Activated CD4-positive, alpha-beta T cell treated with anti-CD3 and anti-CD28 coated beads, Interleukin-2, amount 10 ng/mL, durations not matched to agents 24 days and 14 days (primary cell): ENCODE results near the gene TRAPPC2L. TPM values are rescaled to one million over a fixed set of nuclear protein-coding genes. Genes with fewer than 3 reads are reported as not detected.

Experiments
- DNase-seq: peaks from one replicate; pipeline ENCODE4 v3.0.0; 2022
- H3K27ac Mint-ChIP-seq: one replicate; pipeline ENCODE4 v1.8.0; 2022; ENCODE audit warnings: mild to moderate bottlenecking, mixed read lengths
- H3K27me3 Mint-ChIP-seq: one replicate; pipeline ENCODE4 v1.8.0; 2022; ENCODE audit warnings: mixed read lengths
- H3K36me3 Mint-ChIP-seq: one replicate; pipeline ENCODE4 v1.8.0; 2022; ENCODE audit warnings: low read depth, mild to moderate bottlenecking, mixed read lengths
- H3K4me1 Mint-ChIP-seq: one replicate; pipeline ENCODE4 v1.8.0; 2021; ENCODE audit warnings: mixed read lengths
- H3K4me3 Mint-ChIP-seq: one replicate; pipeline ENCODE4 v1.8.0; 2022; ENCODE audit warnings: mild to moderate bottlenecking, moderate library complexity, mixed read lengths
- H3K9me3 Mint-ChIP-seq: one replicate; pipeline ENCODE4 v1.8.0; 2021; ENCODE audit warnings: mixed read lengths
- intact Hi-C: fragments of 100-400 bp; cut with micrococcal nuclease; formaldehyde crosslinking; loops from one replicate; pipeline ENCODE4 v1.15.1; 2023
- total RNA-seq: library from RNA; stranded (reverse); gene quantifications from 2 replicates; pipeline ENCODE4 v1.2.3, GENCODE V29; 2022

TRAPPC2L gene
- total RNA-seq, 1 donor from 2014 or later: 62.1 TPM

GRCh38 chr16:88825146-88825545 is 31.8 kb upstream of the TRAPPC2L start:
- H3K4me3 Mint-ChIP-seq: no peak overlapping the region
- H3K36me3 Mint-ChIP-seq: peaks cover 2% of the 10 kb centered on the region
- intact Hi-C loops: no loop called here
- H3K4me1 Mint-ChIP-seq: no peaks in the 10 kb centered on the region
- no peaks in the 10 kb centered on the region for H3K9me3 Mint-ChIP-seq
- no peaks in the 10 kb centered on the region for H3K27me3 Mint-ChIP-seq
- no peak for DNase-seq
- H3K27ac Mint-ChIP-seq: no peak overlapping the region

DNA sequence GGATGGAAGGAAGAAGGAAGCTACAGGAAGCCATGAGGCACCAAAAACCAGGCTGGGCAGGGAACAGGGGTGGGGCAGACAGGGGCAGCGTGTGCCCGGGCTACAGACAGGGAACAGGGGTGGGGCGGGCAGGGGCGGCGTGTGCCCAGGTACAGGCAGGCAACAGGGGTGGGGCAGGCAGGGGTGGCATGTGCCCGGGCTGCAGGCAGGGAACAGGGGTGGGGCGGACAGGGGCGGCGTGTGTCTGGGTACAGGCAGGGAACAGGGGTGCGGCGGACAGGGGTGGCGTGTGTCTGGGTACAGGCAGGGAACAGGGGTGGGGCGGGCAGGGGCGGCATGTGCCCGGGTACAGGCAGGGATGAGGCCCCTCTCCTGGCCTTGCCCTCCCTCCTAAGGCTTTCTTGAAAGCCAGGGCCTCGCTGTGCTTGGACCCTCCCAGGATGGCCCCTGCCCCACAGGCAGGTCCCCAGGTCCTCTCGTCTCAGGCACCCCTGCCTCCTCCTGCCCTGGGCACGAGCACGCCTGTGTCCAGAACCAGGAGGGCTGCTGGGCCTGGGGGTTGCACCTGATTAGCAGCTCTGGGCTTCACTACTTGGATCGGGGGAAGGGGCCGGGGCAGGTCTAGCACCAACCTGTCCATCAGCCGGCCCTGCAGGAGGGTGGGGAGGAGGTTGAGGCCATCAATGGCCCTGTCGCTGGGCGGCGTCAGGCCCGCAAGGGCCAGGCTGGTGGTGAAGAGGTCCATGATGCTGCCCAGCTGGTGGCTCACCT is 30.7 kb upstream of the TRAPPC2L start:
- intact Hi-C loops: no loop called here
- DNase-seq: no peak
- no peaks in the 10 kb centered on the region for H3K4me1 Mint-ChIP-seq
- H3K9me3 Mint-ChIP-seq: no peaks in the 10 kb centered on the region
- no peaks in the 10 kb centered on the region for H3K27me3 Mint-ChIP-seq
- H3K4me3 Mint-ChIP-seq: no peak overlapping the region
- peaks cover 2% of the 10 kb centered on the region for H3K36me3 Mint-ChIP-seq
- no peak overlapping the region for H3K27ac Mint-ChIP-seq

- intact Hi-C loops: no loop called here
- Mint-ChIP-seq H3K27me3 (no peaks in the 10 kb centered on the region), H3K9me3 (no peaks in the 10 kb centered on the region), H3K36me3 (peaks cover 2% of the 10 kb centered on the region), H3K27ac (no peak overlapping the region), H3K4me1 (no peaks in the 10 kb centered on the region), H3K4me3 (no peak overlapping the region)
- DNase-seq: no peak
These were observed 29.2 kb upstream of the TRAPPC2L start for GRCh38 chr16:88827727-88828126.

- H3K9me3 Mint-ChIP-seq: no peaks in the 10 kb centered on the region
- H3K27ac Mint-ChIP-seq: no peak overlapping the region
- peaks cover 2% of the 10 kb centered on the region for H3K36me3 Mint-ChIP-seq
- no peak overlapping the region for H3K4me3 Mint-ChIP-seq
- H3K27me3 Mint-ChIP-seq: no peaks in the 10 kb centered on the region
- DNase-seq: no peak
- intact Hi-C loops: no loop called here
- no peaks in the 10 kb centered on the region for H3K4me1 Mint-ChIP-seq
These were observed 28.2 kb upstream of the TRAPPC2L start for GRCh38 chr16:88828711-88829110.

DNA sequence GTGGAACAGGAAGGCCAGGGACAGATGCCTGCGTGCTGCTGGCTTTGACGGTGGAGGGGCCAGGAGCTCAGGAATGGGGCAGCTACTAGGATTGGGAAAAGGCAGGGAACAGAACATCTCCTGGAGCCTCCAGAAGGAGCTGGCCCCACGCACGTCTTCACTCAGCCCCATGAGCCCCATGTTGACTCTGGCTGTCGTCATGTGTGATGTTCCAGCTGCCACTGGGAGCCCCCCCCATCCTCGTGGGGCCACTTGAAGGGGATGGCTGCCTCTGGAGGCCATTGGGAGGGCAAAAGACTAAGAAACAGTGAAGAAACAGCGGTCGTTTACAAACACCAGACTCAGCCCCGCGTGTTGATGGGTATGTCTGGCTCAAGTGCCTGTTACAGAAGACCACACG is 26.7 kb upstream of the TRAPPC2L start:
- Mint-ChIP-seq H3K9me3 (no peaks in the 10 kb centered on the region), H3K27ac (no peak overlapping the region), H3K36me3 (peaks cover 2% of the 10 kb centered on the region), H3K27me3 (no peaks in the 10 kb centered on the region), H3K4me1 (no peaks in the 10 kb centered on the region), H3K4me3 (no peak overlapping the region)
- DNase-seq: no peak
- intact Hi-C loops: no loop called here

- Mint-ChIP-seq H3K4me1 (no peaks in the 10 kb centered on the region), H3K27ac (no peak overlapping the region), H3K36me3 (peaks cover 2% of the 10 kb centered on the region), H3K4me3 (no peak overlapping the region), H3K27me3 (no peaks in the 10 kb centered on the region), H3K9me3 (no peaks in the 10 kb centered on the region)
- DNase-seq: no peak
- intact Hi-C loops: no loop called here
These were observed 26.1 kb upstream of the TRAPPC2L start for GRCh38 chr16:88830783-88831182.

- H3K4me3 Mint-ChIP-seq: no peak overlapping the region
- no peaks in the 10 kb centered on the region for H3K36me3 Mint-ChIP-seq
- DNase-seq: no peak
- intact Hi-C loops: no loop called here
- no peak overlapping the region for H3K27ac Mint-ChIP-seq
- H3K27me3 Mint-ChIP-seq: no peaks in the 10 kb centered on the region
- H3K9me3 Mint-ChIP-seq: no peaks in the 10 kb centered on the region
- no peaks in the 10 kb centered on the region for H3K4me1 Mint-ChIP-seq
These were observed 25.1 kb upstream of the TRAPPC2L start for GRCh38 chr16:88831838-88832237.

GRCh38 chr16:88833086-88833485 is 23.8 kb upstream of the TRAPPC2L start:
- Mint-ChIP-seq H3K36me3 (no peaks in the 10 kb centered on the region), H3K27me3 (no peaks in the 10 kb centered on the region), H3K9me3 (no peaks in the 10 kb centered on the region), H3K4me3 (no peak overlapping the region), H3K27ac (no peak overlapping the region), H3K4me1 (no peaks in the 10 kb centered on the region)
- DNase-seq: no peak
- intact Hi-C loops: no loop called here

GRCh38 chr16:88834670-88835069 is 22.3 kb upstream of the TRAPPC2L start:
- Mint-ChIP-seq H3K4me1 (no peaks in the 10 kb centered on the region), H3K27me3 (no peaks in the 10 kb centered on the region), H3K4me3 (no peak overlapping the region), H3K9me3 (no peaks in the 10 kb centered on the region), H3K27ac (no peak overlapping the region), H3K36me3 (no peaks in the 10 kb centered on the region)
- DNase-seq: no peak
- intact Hi-C loops: no loop called here

DNA sequence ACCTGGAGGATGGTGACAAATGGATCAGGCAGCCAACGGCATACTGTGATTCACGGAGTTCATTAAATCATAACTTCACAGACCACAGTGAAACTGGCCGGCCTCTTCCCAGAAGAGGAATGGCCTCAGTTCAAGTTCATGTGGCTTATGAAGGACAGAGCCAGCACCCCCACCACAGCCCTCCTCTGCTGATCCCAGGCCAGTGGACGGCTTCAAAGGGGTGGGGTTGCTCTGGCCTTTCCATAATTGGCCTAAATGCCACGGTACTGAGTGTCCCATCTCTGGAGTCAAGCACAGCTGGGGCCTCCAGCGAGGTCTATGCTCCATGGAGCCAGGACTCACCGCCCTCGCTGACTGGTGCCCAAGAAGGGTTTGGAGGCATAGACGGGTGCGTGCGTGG is 21.5 kb upstream of the TRAPPC2L start:
- intact Hi-C loops: no loop called here
- Mint-ChIP-seq H3K27ac (no peak overlapping the region), H3K4me1 (no peaks in the 10 kb centered on the region), H3K9me3 (no peaks in the 10 kb centered on the region), H3K4me3 (no peak overlapping the region), H3K27me3 (no peaks in the 10 kb centered on the region), H3K36me3 (no peaks in the 10 kb centered on the region)
- DNase-seq: no peak

GRCh38 chr16:88835818-88836217 is 21.1 kb upstream of the TRAPPC2L start:
- no peak overlapping the region for H3K27ac Mint-ChIP-seq
- no peak for DNase-seq
- H3K4me1 Mint-ChIP-seq: no peaks in the 10 kb centered on the region
- no peaks in the 10 kb centered on the region for H3K36me3 Mint-ChIP-seq
- H3K9me3 Mint-ChIP-seq: no peaks in the 10 kb centered on the region
- intact Hi-C loops: no loop called here
- no peaks in the 10 kb centered on the region for H3K27me3 Mint-ChIP-seq
- H3K4me3 Mint-ChIP-seq: no peak overlapping the region

DNA sequence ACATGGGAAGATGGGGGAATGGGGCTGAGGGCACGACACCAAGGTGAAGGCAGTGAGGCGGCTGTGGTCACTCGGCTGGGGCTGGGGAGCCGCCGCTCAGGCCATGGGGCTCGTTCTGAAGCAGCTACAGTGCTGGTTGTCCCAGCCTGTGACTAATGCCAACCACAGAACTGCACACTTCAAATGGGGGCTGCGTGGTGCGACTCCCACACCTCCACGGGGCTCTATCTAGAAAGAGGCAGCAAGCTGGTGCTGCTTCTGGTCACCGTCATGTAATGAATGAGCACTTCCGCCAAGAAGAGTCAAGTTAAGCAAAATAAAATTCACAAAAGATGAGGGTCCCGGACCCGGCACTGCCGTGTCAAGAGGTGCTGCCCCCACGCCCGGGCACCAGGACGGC is 20.1 kb upstream of the TRAPPC2L start:
- no peaks in the 10 kb centered on the region for H3K27me3 Mint-ChIP-seq
- H3K27ac Mint-ChIP-seq: no peak overlapping the region
- intact Hi-C loops: no loop called here
- H3K4me3 Mint-ChIP-seq: no peak overlapping the region
- H3K4me1 Mint-ChIP-seq: no peaks in the 10 kb centered on the region
- no peaks in the 10 kb centered on the region for H3K36me3 Mint-ChIP-seq
- H3K9me3 Mint-ChIP-seq: no peaks in the 10 kb centered on the region
- DNase-seq: no peak

- no peak overlapping the region for H3K27ac Mint-ChIP-seq
- H3K4me1 Mint-ChIP-seq: no peaks in the 10 kb centered on the region
- intact Hi-C loops: no loop called here
These were observed 19.1 kb upstream of the TRAPPC2L start for GRCh38 chr16:88837806-88838205.

DNA sequence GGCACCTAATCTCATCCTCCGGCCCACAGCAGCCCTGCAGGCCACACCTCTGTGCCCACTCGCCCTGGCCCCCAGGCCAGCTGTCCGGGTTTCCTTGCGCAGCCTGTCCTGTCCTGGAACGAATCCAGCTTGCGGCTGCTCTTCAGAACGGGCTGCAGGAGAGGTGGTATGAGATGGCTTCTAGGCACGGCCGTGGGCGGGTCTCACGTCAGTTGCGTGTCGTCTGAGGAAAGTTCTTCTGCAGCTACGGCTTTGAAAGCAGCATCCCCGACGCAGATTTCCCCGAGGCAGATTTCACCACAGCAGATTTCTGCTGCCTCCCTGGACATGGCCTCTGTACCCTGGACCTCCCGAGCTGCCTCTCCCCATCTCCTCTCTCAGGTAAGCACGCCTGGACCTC is 18.4 kb upstream of the TRAPPC2L start:
- intact Hi-C loops: no loop called here
- Mint-ChIP-seq H3K27me3 (no peaks in the 10 kb centered on the region), H3K4me1 (no peaks in the 10 kb centered on the region), H3K36me3 (no peaks in the 10 kb centered on the region), H3K4me3 (no peak overlapping the region), H3K9me3 (no peaks in the 10 kb centered on the region), H3K27ac (no peak overlapping the region)
- no peak for DNase-seq

More at GRCh38 chr16:88837806-88838205, 19.1 kb upstream of the TRAPPC2L start:
- no peak for DNase-seq
- H3K9me3 Mint-ChIP-seq: no peaks in the 10 kb centered on the region
- H3K27me3 Mint-ChIP-seq: no peaks in the 10 kb centered on the region
- no peak overlapping the region for H3K4me3 Mint-ChIP-seq
- no peaks in the 10 kb centered on the region for H3K36me3 Mint-ChIP-seq

DNA sequence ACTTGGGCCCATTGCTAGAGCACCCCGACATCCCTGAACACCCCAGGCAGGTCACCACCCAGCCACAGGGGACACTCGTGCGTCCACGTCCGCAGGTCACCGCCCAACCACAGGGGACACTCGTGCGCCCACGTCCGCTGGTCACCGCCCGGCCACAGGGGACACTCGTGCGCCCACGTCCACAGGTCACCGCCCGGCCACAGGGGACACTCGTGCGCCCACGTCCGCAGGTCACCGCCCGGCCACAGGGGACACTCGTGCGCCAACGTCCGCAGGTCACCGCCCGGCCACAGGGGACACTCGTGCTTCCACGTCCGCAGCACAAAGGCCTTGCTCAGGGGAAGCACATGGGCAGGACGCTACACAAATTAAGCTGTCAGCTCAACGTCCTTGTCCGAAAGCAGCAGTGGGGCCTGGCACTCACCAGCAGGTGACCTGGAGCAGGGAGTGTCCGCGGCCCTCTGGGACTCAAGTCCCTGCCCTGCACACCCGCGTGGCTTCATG is 17.8 kb upstream of the TRAPPC2L start:
- DNase-seq: no peak
- intact Hi-C loops: no loop called here

More for the DNA sequence above, 17.8 kb upstream of the TRAPPC2L start:
- no peaks in the 10 kb centered on the region for H3K27me3 Mint-ChIP-seq
- H3K36me3 Mint-ChIP-seq: no peaks in the 10 kb centered on the region
- H3K4me3 Mint-ChIP-seq: no peak overlapping the region
- no peaks in the 10 kb centered on the region for H3K9me3 Mint-ChIP-seq
- H3K4me1 Mint-ChIP-seq: no peaks in the 10 kb centered on the region
- no peak overlapping the region for H3K27ac Mint-ChIP-seq
